Neuronal stem cell (in vitro differentiated cells): ENCODE results near the gene PPP1R14D.

Experiments
- DNase-seq: peaks from one replicate; pipeline ENCODE4 v3.0.0-alpha.2; 2013; ENCODE audit warnings: low spot score
- H2AFZ ChIP-seq: one replicate; pipeline ENCODE4 v1.6.1; 2013; ENCODE audit warnings: mild to moderate bottlenecking, low read length, inconsistent platforms
- H2AK5ac ChIP-seq: 2 replicates; pipeline ENCODE4 v1.6.1; 2013; ENCODE audit warnings: low read depth, mild to moderate bottlenecking, inconsistent platforms, low read length, moderate library complexity, mixed read lengths
- H2BK120ac ChIP-seq: 2 replicates; pipeline ENCODE4 v1.6.1; 2013; ENCODE audit warnings: low read depth, mild to moderate bottlenecking, inconsistent platforms, low read length, moderate library complexity, mixed read lengths
- H2BK12ac ChIP-seq: one replicate; pipeline ENCODE4 v1.6.1; 2013; ENCODE audit warnings: low read length, inconsistent platforms
- H2BK15ac ChIP-seq: 2 replicates; pipeline ENCODE4 v1.6.1; 2013; ENCODE audit warnings: mild to moderate bottlenecking, low read length, inconsistent platforms, mixed read lengths
- H2BK5ac ChIP-seq: one replicate; pipeline ENCODE4 v1.6.1; 2013; ENCODE audit warnings: inconsistent platforms, mild to moderate bottlenecking, low read length, moderate library complexity
- H3K14ac ChIP-seq: one replicate; pipeline ENCODE4 v1.6.1; 2013; ENCODE audit warnings: low read length, inconsistent platforms
- H3K18ac ChIP-seq: 2 replicates; pipeline ENCODE4 v1.6.1; 2013; ENCODE audit warnings: low read length, inconsistent platforms
- H3K23ac ChIP-seq: 2 replicates; pipeline ENCODE4 v1.6.1; 2013; ENCODE audit warnings: low read depth, mild to moderate bottlenecking, mixed read lengths, low read length, inconsistent platforms; ENCODE audit not compliant: poor library complexity
- H3K27ac ChIP-seq: replicated peaks from 3 replicates; pipeline ENCODE4 v1.5.1; 2013; ENCODE audit warnings: low read length, inconsistent platforms
- H3K27me3 ChIP-seq, 3 experiments: 2 replicates each; pipeline ENCODE4 v1.6.1; 2013; ENCODE audit warnings: low read length in 3 of 3, mild to moderate bottlenecking in 2 of 3, inconsistent platforms in 1 of 3, low read depth in 1 of 3, mixed read lengths in 1 of 3, moderate library complexity in 1 of 3; ENCODE audit not compliant: control insufficient read depth in 3 of 3, insufficient read depth in 3 of 3
- H3K36me3 ChIP-seq, 2 donors: replicated peaks in 1 of 2; 2 replicates each; pipeline ENCODE4 v1.6.1; 2013; ENCODE audit warnings: low read length in 2 of 2; ENCODE audit not compliant: control insufficient read depth in 2 of 2, insufficient read depth in 2 of 2
- H3K4ac ChIP-seq: 2 replicates; pipeline ENCODE4 v1.6.1; 2013; ENCODE audit warnings: inconsistent platforms, mild to moderate bottlenecking, low read length, moderate library complexity
- H3K4me1 ChIP-seq, 2 donors: 1 replicate in 1 of 2; 2 replicates in 1 of 2; pipeline ENCODE4 v1.6.1; 2013; ENCODE audit warnings: low read length in 2 of 2, low read depth in 1 of 2; ENCODE audit not compliant: control insufficient read depth in 2 of 2, insufficient read depth in 1 of 2
- H3K4me2 ChIP-seq: one replicate; pipeline ENCODE4 v1.6.1; 2013; ENCODE audit warnings: mild to moderate bottlenecking, low read length, inconsistent platforms; ENCODE audit not compliant: insufficient read depth, poor library complexity, severe bottlenecking
- H3K4me3 ChIP-seq, 2 donors: 2 replicates each; pipeline ENCODE4 v1.5.1; 2013; ENCODE audit warnings: low read length in 2 of 2, mild to moderate bottlenecking in 2 of 2, inconsistent platforms in 1 of 2, moderate library complexity in 1 of 2
- H3K79me1 ChIP-seq: one replicate; pipeline ENCODE4 v1.6.1; 2013; ENCODE audit warnings: low read depth, mild to moderate bottlenecking, inconsistent platforms, low read length, moderate library complexity
- H3K9ac ChIP-seq: one replicate; pipeline ENCODE4 v1.6.1; 2013; ENCODE audit warnings: mild to moderate bottlenecking, low read depth, low read length, inconsistent platforms; ENCODE audit not compliant: poor library complexity
- H3K9me3 ChIP-seq, 2 donors: replicated peaks in 1 of 2; 2 replicates each; pipeline versions ENCODE3 to v1.6.1; 2013; ENCODE audit warnings: low read length in 2 of 2, mild to moderate bottlenecking in 2 of 2, inconsistent platforms in 1 of 2, low read depth in 1 of 2, mixed read lengths in 1 of 2, moderate library complexity in 1 of 2; ENCODE audit not compliant: control insufficient read depth in 2 of 2, insufficient read depth in 1 of 2
- H4K8ac ChIP-seq: one replicate; pipeline ENCODE4 v1.6.1; 2013; ENCODE audit warnings: low read depth, mild to moderate bottlenecking, inconsistent platforms, low read length, moderate library complexity
- H4K91ac ChIP-seq: one replicate; pipeline ENCODE4 v1.6.1; 2013; ENCODE audit warnings: low read length, low read depth, mild to moderate bottlenecking, inconsistent platforms; ENCODE audit not compliant: poor library complexity
- WGBS, 2 donors: extraction: QIAGEN DNeasy Blood & Tissue Kit; methylation state at CpG; one replicate each; pipeline ENCODE4 v1.1.7; 2013; ENCODE audit warnings: missing lambda C conversion rate in 2 of 2, mixed read lengths in 1 of 2; ENCODE audit not compliant: insufficient read length in 2 of 2, insufficient replicate concordance in 1 of 2; ENCODE audit errors: extremely low coverage in 2 of 2; 5-methylcytosine and 5-hydroxymethylcytosine counted together

Gene PPP1R14D

GRCh38 chr15:40826423-40827075 lies 2.0 kb downstream of the PPP1R14D start:
- no peak overlapping the region for H4K8ac ChIP-seq
- no peaks in the 10 kb centered on the region for H3K27me3 ChIP-seq
- H3K27ac ChIP-seq, result no peak overlapping the region
- H2BK120ac ChIP-seq, result no peak overlapping the region
- no peak overlapping the region for H2BK5ac ChIP-seq
- H3K9ac ChIP-seq, result no peak overlapping the region
- H3K4me1 ChIP-seq, result no peaks in the 10 kb centered on the region
- H3K4me3 ChIP-seq, result no peak overlapping the region
- no peak overlapping the region for H2AK5ac ChIP-seq
- H3K4ac ChIP-seq, result no peak overlapping the region
- no peak overlapping the region for H3K23ac ChIP-seq
- no peak overlapping the region for H2BK12ac ChIP-seq
- H3K9me3 ChIP-seq, result no peaks in the 10 kb centered on the region
- no peak for DNase-seq
- no peaks in the 10 kb centered on the region for H3K79me1 ChIP-seq
- no peak overlapping the region for H3K18ac ChIP-seq
- WGBS, 2 donors, result no CpG with 5 or more reads among the region's 4 CpGs
- no peak overlapping the region for H2BK15ac ChIP-seq
- no peak overlapping the region for H3K4me2 ChIP-seq
- no peaks in the 10 kb centered on the region for H3K36me3 ChIP-seq
- H3K14ac ChIP-seq, result no peak overlapping the region
- H4K91ac ChIP-seq, result no peak overlapping the region
- H2AFZ ChIP-seq, result no peak overlapping the region

GRCh38 chr15:40825661-40826422 lies 2.7 kb downstream of the PPP1R14D start:
- H3K79me1 ChIP-seq, result no peaks in the 10 kb centered on the region
- no peak overlapping the region for H3K27ac ChIP-seq
- H2BK5ac ChIP-seq, result no peak overlapping the region
- no peak overlapping the region for H3K4me3 ChIP-seq
- H3K4me1 ChIP-seq, result no peaks in the 10 kb centered on the region
- no peak overlapping the region for H2BK15ac ChIP-seq
- no peak for DNase-seq
- H3K4ac ChIP-seq, result no peak overlapping the region
- WGBS, 2 donors, result no CpG with 5 or more reads among the region's 5 CpGs
- no peak overlapping the region for H2AFZ ChIP-seq
- no peaks in the 10 kb centered on the region for H3K36me3 ChIP-seq
- H4K91ac ChIP-seq, result no peak overlapping the region
- no peak overlapping the region for H2AK5ac ChIP-seq
- no peaks in the 10 kb centered on the region for H3K27me3 ChIP-seq
- no peak overlapping the region for H3K18ac ChIP-seq
- no peak overlapping the region for H3K23ac ChIP-seq
- no peak overlapping the region for H3K4me2 ChIP-seq
- H4K8ac ChIP-seq, result no peak overlapping the region
- no peak overlapping the region for H3K9ac ChIP-seq
- H3K9me3 ChIP-seq, result no peaks in the 10 kb centered on the region
- H2BK12ac ChIP-seq, result no peak overlapping the region
- H3K14ac ChIP-seq, result no peak overlapping the region
- no peak overlapping the region for H2BK120ac ChIP-seq

GRCh38 chr15:40823572-40824343 lies 4.8 kb downstream of the PPP1R14D start:
- H4K91ac ChIP-seq, result no peak overlapping the region
- H3K36me3 ChIP-seq, result no peaks in the 10 kb centered on the region
- H3K4me3 ChIP-seq, result no peak overlapping the region
- no peaks in the 10 kb centered on the region for H3K27me3 ChIP-seq
- no CpG with 5 or more reads among the region's 1 CpG for WGBS, 2 donors
- no peak overlapping the region for H3K9ac ChIP-seq
- H2AK5ac ChIP-seq, result no peak overlapping the region
- H4K8ac ChIP-seq, result no peak overlapping the region
- no peak overlapping the region for H3K18ac ChIP-seq
- H2BK120ac ChIP-seq, result no peak overlapping the region
- H2BK12ac ChIP-seq, result no peak overlapping the region
- H3K27ac ChIP-seq, result no peak overlapping the region
- H2BK5ac ChIP-seq, result no peak overlapping the region
- no peak for DNase-seq
- H3K4ac ChIP-seq, result no peak overlapping the region
- no peak overlapping the region for H3K14ac ChIP-seq
- H3K9me3 ChIP-seq, result no peaks in the 10 kb centered on the region
- H3K4me1 ChIP-seq, result no peaks in the 10 kb centered on the region
- no peak overlapping the region for H3K4me2 ChIP-seq
- no peak overlapping the region for H3K23ac ChIP-seq
- H2BK15ac ChIP-seq, result no peak overlapping the region
- no peaks in the 10 kb centered on the region for H3K79me1 ChIP-seq
- H2AFZ ChIP-seq, result no peak overlapping the region

- Histone ChIP-seq H2BK120ac (no peak overlapping the region), H3K9ac (no peak overlapping the region), H3K9me3 (no peaks in the 10 kb centered on the region), H3K4me3 (no peak overlapping the region), H2BK5ac (no peak overlapping the region), H3K4ac (no peak overlapping the region), H4K8ac (no peak overlapping the region), H2AFZ (no peak overlapping the region), H2BK12ac (no peak overlapping the region), H2BK15ac (no peak overlapping the region), H3K27ac (no peak overlapping the region), H3K79me1 (no peaks in the 10 kb centered on the region), H2AK5ac (no peak overlapping the region), H3K14ac (no peak overlapping the region), H4K91ac (no peak overlapping the region), H3K23ac (no peak overlapping the region), H3K36me3 (no peaks in the 10 kb centered on the region), H3K4me1 (no peaks in the 10 kb centered on the region), H3K4me2 (no peak overlapping the region), H3K18ac (no peak overlapping the region), H3K27me3 (no peaks in the 10 kb centered on the region)
- WGBS, 2 donors, result no CpG with 5 or more reads among the region's 2 CpGs
- DNase-seq, result no peak
Observed at GRCh38 chr15:40821195-40821594, 7.3 kb downstream of the PPP1R14D start.
